GM20000 (cell line): ENCODE results near the gene CCDC93.

Experiments used
- DNase-seq: peaks from one replicate; pipeline ENCODE4 v3.0.0; 2012; ENCODE audit warnings: low spot score
- TF ChIP-seq, protein P1 (sequence below): IDR thresholded peaks from 2 replicates; pipeline ENCODE4 v1.5.1; 2012; ENCODE audit warnings: mild to moderate bottlenecking, control low read depth; ENCODE audit errors: extremely low read depth, missing control alignments

CCDC93 gene

DNA sequence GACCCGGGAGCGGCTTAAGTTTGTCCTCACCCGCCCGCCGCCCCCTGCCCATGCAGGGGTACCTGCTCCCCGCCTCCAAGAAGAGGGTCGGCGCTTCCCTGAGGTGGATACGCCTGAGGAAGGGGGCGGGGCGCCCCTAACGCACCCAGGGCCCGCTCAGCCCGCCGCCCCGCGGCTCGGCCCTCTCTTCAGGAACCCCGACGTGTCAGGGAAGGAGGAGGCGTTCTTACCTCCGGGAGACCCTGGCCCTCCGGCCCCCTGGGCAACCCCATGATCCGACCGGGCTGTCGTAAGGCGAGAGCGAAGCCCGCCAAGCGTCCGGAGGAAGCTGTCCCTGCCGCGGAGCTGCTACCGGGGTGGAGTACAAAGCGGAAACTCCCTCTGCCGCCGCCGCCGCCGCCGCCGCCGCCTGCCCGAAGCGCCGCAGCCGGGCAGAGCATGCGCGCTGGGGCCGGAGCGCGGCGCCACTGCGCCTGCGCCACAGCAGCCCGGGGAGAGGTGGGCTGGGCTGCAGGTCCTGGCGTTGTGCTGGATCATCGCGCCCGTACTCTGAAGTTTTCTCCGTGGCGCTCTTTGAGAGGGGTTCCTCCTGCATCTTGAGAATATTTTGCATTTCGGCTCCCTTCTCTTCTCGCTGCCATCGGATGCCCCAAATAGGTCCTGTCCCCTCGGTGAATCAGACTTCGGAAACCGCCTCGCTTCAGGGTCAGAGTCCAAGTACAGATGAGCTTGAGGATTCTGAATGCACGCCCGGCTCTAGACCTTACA, at the start of gene CCDC93:
TSS of gene CCDC93 (minus strand) at position 347 of the 768 bp plus-strand sequence. CDS start at position 272, 75 bp downstream.
- DNase-seq: peak; percentile 98
- TF ChIP-seq, protein P1, sequence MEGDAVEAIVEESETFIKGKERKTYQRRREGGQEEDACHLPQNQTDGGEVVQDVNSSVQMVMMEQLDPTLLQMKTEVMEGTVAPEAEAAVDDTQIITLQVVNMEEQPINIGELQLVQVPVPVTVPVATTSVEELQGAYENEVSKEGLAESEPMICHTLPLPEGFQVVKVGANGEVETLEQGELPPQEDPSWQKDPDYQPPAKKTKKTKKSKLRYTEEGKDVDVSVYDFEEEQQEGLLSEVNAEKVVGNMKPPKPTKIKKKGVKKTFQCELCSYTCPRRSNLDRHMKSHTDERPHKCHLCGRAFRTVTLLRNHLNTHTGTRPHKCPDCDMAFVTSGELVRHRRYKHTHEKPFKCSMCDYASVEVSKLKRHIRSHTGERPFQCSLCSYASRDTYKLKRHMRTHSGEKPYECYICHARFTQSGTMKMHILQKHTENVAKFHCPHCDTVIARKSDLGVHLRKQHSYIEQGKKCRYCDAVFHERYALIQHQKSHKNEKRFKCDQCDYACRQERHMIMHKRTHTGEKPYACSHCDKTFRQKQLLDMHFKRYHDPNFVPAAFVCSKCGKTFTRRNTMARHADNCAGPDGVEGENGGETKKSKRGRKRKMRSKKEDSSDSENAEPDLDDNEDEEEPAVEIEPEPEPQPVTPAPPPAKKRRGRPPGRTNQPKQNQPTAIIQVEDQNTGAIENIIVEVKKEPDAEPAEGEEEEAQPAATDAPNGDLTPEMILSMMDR: no peak

DNA sequence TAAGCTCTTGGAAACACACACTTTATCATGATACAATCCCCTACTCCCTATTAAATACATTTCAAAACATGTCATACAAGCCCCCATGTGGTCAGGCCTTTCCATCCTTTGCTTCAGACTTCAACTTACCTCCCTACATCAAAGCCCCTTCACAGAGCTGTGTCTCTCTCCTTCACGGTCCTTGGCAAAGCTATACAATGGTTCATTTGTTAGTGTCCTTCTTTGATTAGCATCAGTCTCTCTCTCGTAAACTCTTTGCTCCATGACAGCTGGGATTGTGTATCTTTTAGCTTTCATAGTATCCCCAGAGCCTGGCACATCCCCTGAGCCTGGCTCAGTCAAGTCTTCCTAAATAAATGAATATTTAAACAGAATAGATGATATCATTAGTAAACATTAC, 48.8 kb upstream of the CCDC93 start:
- DNase-seq: no peak
- TF ChIP-seq, protein P1: no peak

- no peak for DNase-seq
These were observed 48.2 kb upstream of the CCDC93 start for GRCh38 chr2:118062048-118062447.

GRCh38 chr2:118061135-118061955, 47.5 kb upstream of the CCDC93 start:
- DNase-seq: peak; percentile 41
- TF ChIP-seq, protein P1: peak; percentile 37

More at GRCh38 chr2:118062048-118062447, 48.2 kb upstream of the CCDC93 start:
- TF ChIP-seq, protein P1: no peak

- TF ChIP-seq, protein P1: no peak
- no peak for DNase-seq
These were observed 46.1 kb upstream of the CCDC93 start for GRCh38 chr2:118059919-118060478.

DNA sequence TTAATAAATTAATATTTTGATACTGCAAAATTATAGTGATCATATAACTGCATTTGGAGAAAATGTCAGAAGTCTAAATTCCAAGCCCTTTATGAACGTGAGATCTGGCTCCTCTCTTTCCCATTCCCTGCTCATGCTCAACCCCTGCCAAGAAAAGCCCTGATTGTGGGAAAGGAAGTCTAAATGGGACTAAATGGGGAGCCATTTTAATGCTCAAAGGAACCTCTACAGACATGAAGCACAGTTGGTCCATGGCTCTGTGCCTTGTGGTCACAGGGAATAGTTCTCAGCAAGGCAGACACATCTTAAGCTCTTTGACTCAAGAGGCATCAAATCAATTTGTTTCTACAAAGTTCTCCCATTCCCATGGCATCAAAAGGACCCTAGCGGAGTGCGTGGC, 45.1 kb upstream of the CCDC93 start:
- DNase-seq: no peak
- TF ChIP-seq, protein P1: no peak

DNA sequence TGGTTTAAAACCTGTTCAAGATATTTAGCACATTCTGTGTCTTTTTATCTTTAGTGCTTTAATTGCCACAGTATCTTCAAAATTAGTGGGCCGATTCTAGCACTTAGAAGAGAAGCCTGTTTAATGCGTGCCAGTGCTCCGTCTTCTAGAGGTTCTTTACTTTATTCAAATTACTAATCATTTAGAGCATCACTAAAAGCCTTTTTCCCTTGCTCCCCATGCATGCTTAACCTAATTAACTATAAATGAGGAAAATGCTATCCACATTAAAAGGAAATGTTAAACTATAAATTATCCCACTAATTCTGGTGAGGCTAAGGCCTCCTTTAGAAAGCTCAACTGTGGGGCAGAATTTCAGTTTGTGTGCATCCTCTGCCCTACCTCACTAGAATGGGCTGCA, 42.9 kb upstream of the CCDC93 start:
- no peak for DNase-seq
- TF ChIP-seq, protein P1: no peak
